GM12878 (cell line): ENCODE results near the gene ZNF148.

Experiments
- BACH1 ChIP-seq: fragments of 450-650 bp; IDR thresholded peaks from 2 replicates; pipeline ENCODE4 v1.6.1; 2017; ENCODE audit warnings: mild to moderate bottlenecking, borderline replicate concordance
- BRCA1 ChIP-seq: IDR thresholded peaks from 2 replicates; pipeline ENCODE4 v1.6.1; 2011; ENCODE audit warnings: low read depth, low read length, improper control_type of control experiment
- CHD2 ChIP-seq: IDR thresholded peaks from 2 replicates; pipeline ENCODE4 v1.6.1; 2011; ENCODE audit warnings: low read depth, low read length, improper control_type of control experiment, borderline replicate concordance
- CTCF ChIP-seq, 3 experiments: IDR thresholded peaks in 2 of 3; conservative IDR thresholded peaks in 1 of 3; 2 replicates each; pipeline ENCODE4 v1.5.1; 2011; ENCODE audit warnings: low read depth in 3 of 3, low read length in 3 of 3, mild to moderate bottlenecking in 3 of 3, control low read depth in 2 of 3, moderate library complexity in 2 of 3, inconsistent platforms in 1 of 3, mixed read lengths in 1 of 3; ENCODE audit not compliant: control insufficient read depth in 2 of 3, insufficient read depth in 1 of 3; ENCODE audit errors: extremely low read depth in 1 of 3
- EP300 ChIP-seq, 2 experiments: fragments of 150-350 bp in 1 of 2; IDR thresholded peaks; 2 replicates each; pipeline ENCODE4 v1.6.1; 2011 to 2012; ENCODE audit warnings: low read depth in 2 of 2, low read length in 2 of 2, borderline replicate concordance in 1 of 2, improper control_type of control experiment in 1 of 2, inconsistent platforms in 1 of 2; ENCODE audit not compliant: control insufficient read depth in 1 of 2
- MXI1 ChIP-seq: fragments of 150-350 bp; IDR thresholded peaks from 2 replicates; pipeline ENCODE4 v1.6.1; 2011; ENCODE audit warnings: low read depth, mild to moderate bottlenecking, inconsistent platforms, low read length, improper control_type of control experiment
- POLR2AphosphoS5 ChIP-seq: IDR thresholded peaks from 2 replicates; pipeline ENCODE4 v1.6.1; 2011; ENCODE audit warnings: mild to moderate bottlenecking, low read length, inconsistent platforms
- SMARCA5 ChIP-seq: fragments of 450-650 bp; IDR thresholded peaks from 2 replicates; pipeline ENCODE4 v1.6.1; 2017; ENCODE audit warnings: mild to moderate bottlenecking
- SPI1 ChIP-seq: IDR thresholded peaks from 2 replicates; pipeline ENCODE4 v1.6.1; 2011; ENCODE audit warnings: low read depth, mild to moderate bottlenecking, low read length, moderate library complexity, borderline replicate concordance; ENCODE audit not compliant: insufficient read depth

- TF ChIP-seq MXI1 (no peak), SMARCA5 (no peak), EP300 (IDR thresholded peaks at IDR 0.05; ENCODE audit: borderline replicate concordance in 1 of 2, control insufficient read depth in 1 of 2, low read depth in 2 of 2, low read length in 2 of 2) (no peak), CTCF (IDR thresholded peaks at IDR 0.05 in 2 of 3, conservative IDR thresholded peaks at IDR 0.05 in 1 of 3; ENCODE audit: control insufficient read depth in 2 of 3, extremely low read depth in 1 of 3, insufficient read depth in 1 of 3, low read depth in 3 of 3, low read length in 3 of 3) (no peak), SPI1 (no peak), BACH1 (no peak), POLR2AphosphoS5 (no peak), BRCA1 (no peak), CHD2 (no peak)
These were observed 39.5 kb upstream of the ZNF148 start for GRCh38 chr3:125414669-125415068.
